Muscle of leg (tissue), 11 donors: ENCODE data around the gene RBL1. TPM values are rescaled to one million over a fixed set of nuclear protein-coding genes. Genes with fewer than 3 reads are reported as not detected.
A peak's percentile ranks its signal among the peaks of the same experiment; 100 is the strongest.

Experiments
- DNase-seq: peaks from one replicate; pipeline ENCODE4 v3.0.0; 2013
- H3K27ac ChIP-seq: one replicate; pipeline ENCODE4 v1.5.1; 2013; ENCODE audit warnings: mild to moderate bottlenecking, low read length, control low read depth
- H3K27me3 ChIP-seq: one replicate; pipeline ENCODE4 v1.6.1; 2013; ENCODE audit warnings: low read length; ENCODE audit not compliant: control insufficient read depth, insufficient read depth
- H3K36me3 ChIP-seq: one replicate; pipeline ENCODE4 v1.6.1; 2013; ENCODE audit warnings: low read length; ENCODE audit not compliant: control insufficient read depth, insufficient read depth
- H3K4me1 ChIP-seq: one replicate; pipeline ENCODE4 v1.6.1; 2013; ENCODE audit warnings: low read length; ENCODE audit not compliant: control insufficient read depth, insufficient read depth
- H3K4me3 ChIP-seq: one replicate; pipeline ENCODE4 v1.5.1; 2013; ENCODE audit warnings: low read length, control low read depth
- H3K9me3 ChIP-seq: replicated peaks from 2 replicates; pipeline ENCODE4 v1.6.1; 2013; ENCODE audit warnings: low read depth, low read length; ENCODE audit not compliant: control insufficient read depth
- WGBS: methylation state at CpG from one replicate; pipeline ENCODE4 v1.1.5; 2013; ENCODE audit warnings: missing lambda C conversion rate; ENCODE audit not compliant: insufficient coverage; 5-methylcytosine and 5-hydroxymethylcytosine counted together
- polyA plus RNA-seq, 8 donors: library from polyadenylated mRNA; unstranded; fragments of 120-200 nt; gene quantifications; one replicate each; pipeline versions ENCODE4 v1.2.1 to v1.2.3, GENCODE V29; 2013; ENCODE audit warnings: inconsistent platforms in 1 of 8, low replicate concordance in 1 of 8; ENCODE audit not compliant: insufficient read length in 8 of 8, insufficient read depth in 1 of 8
- total RNA-seq: library from RNA; stranded (reverse); fragments of 120-200 nt; gene quantifications from one replicate; pipeline ENCODE4 v1.2.4, GENCODE V29; 2013

RBL1 gene
- total and polyA plus RNA-seq, 9 donors = 4.9 to 10.8 (median 8.0) TPM

DNA sequence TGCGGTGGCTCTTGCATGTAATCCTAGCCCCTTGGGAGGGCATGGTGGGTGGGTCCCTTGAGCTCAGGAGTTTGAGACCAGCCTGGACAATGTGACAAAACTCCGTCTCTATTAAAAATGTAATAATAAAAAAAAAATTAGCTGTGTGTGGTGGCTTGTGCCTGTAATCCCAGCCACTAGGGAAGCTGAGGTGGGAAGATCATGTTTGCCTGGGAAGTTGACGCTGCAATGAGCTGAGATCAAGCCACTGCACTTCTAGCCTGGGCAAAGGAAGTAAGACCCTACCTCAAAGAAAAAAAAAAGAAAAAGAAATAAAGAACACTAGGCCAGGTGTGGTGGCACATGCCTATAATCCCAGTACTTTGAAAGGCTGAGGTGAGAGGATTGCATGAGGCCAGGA lies 139.8 kb downstream of the RBL1 start:
- no peaks in the 10 kb centered on the region for H3K36me3 ChIP-seq
- no peak overlapping the region for H3K4me3 ChIP-seq
- no peaks in the 10 kb centered on the region for H3K27me3 ChIP-seq
- WGBS = no CpG with 5 or more reads among the region's 3 CpGs
- no peaks in the 10 kb centered on the region for H3K9me3 ChIP-seq
- DNase-seq = no peak
- H3K4me1 ChIP-seq = peaks cover 9% of the 10 kb centered on the region
- no peak overlapping the region for H3K27ac ChIP-seq

DNA sequence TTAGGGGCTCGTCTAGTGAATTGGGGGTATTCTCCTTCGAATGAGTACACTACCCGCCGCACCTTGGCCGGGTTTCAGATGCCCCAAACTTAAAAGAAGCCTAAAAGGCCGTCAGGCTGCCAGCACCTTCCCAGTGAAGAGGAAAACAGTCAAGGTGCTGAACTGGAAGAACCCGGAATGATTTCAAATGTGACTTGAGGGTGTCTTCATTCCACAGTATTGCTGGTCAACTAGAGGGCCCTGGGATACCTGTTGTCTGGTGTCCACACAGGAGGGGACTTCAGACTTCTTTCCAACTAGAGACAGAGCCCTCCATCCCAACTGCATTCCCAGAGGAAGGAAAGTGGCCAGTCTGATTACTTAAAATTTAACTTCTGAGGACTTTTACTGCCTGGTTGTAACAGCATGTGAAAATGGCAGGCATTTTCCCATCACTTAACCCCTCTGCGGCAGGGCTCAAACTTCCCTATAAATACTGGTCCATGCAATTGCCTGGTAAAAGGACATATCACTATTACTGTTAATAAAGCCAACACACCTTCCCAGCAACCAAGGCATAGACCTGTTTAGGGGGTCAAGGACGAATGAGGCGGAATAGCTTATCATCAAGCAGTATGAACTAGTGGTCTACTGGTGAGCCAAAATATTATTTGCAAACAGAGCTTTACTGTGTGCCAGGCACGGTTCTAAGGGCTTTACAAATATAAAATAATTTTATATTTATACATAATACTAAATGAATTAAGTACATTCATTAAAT lies 143.6 kb downstream of the RBL1 start:
- Histone ChIP-seq H3K36me3 (no peaks in the 10 kb centered on the region), H3K4me3 (peak overlapping the region; percentile 97), H3K27ac (peak overlapping the region; percentile 68), H3K4me1 (peaks cover 18% of the 10 kb centered on the region), H3K9me3 (no peaks in the 10 kb centered on the region), H3K27me3 (no peaks in the 10 kb centered on the region)
- no peak for DNase-seq
- WGBS = 0% methylated on average over 1 of the region's 11 CpGs

DNA sequence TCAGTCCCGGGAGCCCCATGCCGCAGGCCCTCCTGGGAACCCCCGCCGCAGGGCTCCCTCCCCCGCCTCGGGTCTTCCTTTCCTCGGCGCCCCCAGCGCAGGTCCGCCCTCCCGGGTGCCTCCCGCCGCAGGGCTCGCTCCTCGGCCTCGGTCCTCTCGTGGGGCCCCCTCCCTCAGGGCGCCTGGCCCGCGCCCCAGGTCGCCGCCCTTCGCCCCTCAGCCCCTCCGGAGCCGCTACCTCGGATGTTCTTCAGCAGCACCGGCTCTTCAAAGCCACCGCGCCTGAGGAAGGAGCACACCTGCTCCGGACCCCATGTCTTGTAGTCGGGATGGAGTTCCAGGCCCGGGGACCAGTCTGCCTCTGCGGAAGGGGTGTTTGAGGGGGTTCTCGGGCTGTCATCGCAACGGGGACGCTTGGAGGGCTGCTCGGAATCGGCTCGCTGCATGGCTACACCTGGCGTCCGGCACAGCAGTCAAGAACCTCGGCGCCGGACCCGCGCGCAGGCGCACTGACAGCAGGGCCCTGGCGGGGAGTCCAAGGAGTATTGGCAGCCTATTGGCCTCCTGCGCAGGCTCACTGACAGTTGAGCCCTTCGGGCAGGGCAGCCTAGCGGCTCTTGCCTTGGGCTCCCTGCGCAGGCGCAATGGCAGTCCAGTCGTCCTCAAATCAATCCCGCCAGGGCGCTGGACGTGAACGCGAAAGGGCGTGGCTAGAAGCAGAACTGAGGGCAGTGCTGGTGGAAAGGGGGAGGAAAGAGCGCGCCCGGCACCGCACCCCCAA lies 144.4 kb downstream of the RBL1 start, which contains the start of gene SAMHD1:
Gene SAMHD1 (minus strand): TSS at position 511 of the 781 bp plus-strand sequence. CDS start 65 bp downstream, at position 446.
- peak within 1 kb of the TSS; percentile 89 for H3K27ac ChIP-seq
- under 1% methylated on average over 65 of the region's 66 CpGs for WGBS
- no peaks in the 10 kb centered on the region for H3K27me3 ChIP-seq
- H3K9me3 ChIP-seq = no peaks in the 10 kb centered on the region
- peak within 1 kb of the TSS; percentile 97 for H3K4me3 ChIP-seq
- peaks cover 18% of the 10 kb centered on the region for H3K4me1 ChIP-seq
- peak; percentile 99 for DNase-seq
- no peaks in the 10 kb centered on the region for H3K36me3 ChIP-seq

DNA sequence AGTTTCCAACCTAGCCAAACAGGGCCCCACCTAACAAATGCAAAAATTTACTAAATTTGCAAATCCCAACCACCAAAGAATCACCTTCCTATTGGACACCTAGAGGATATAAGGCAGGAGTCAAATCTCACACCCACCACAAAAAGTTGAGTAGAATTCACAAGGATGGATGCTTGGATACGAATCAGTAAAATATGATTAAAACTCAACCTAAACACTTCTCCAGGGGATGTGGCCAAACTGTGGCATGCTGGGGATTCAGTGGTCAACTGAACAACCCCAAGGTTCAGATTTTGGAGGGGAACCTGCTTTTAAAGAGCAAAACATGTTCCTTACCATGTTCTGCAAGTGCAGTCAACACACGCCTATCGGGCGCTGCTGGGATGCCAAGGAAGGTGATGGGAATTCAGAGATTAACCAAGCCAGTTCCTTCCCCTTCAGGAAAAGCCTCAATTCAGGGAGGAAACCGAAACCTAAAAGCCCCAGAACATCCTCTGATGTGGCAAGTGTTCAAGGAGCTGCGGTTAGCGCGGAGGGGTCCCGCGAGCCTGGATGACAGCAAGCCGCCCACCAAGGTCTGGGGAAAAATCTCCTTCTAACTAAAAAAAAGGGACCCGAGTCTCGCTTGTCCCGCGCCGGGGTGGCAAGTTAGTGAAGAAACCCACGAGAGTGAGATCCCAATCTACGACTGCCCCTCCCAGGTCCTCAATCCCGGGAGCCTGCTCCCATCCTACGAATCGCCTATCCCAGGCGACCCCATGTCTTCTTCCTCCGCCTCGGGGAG lies 145.2 kb downstream of the RBL1 start:
- no peaks in the 10 kb centered on the region for H3K9me3 ChIP-seq
- 0% methylated on average over 16 of the region's 24 CpGs for WGBS
- H3K36me3 ChIP-seq = peaks cover 3% of the 10 kb centered on the region
- peak overlapping the region; percentile 89 for H3K27ac ChIP-seq
- DNase-seq = peak; percentile 61
- H3K4me3 ChIP-seq = peak overlapping the region; percentile 97
- H3K4me1 ChIP-seq = peaks cover 18% of the 10 kb centered on the region
- no peaks in the 10 kb centered on the region for H3K27me3 ChIP-seq

Other genes starting within 250 kb of the RBL1 start
- 0.04 TPM for gene TLDC2, start 219.9 kb downstream of the RBL1 start, total RNA-seq
- under 1 TPM in 7 of 8 donors, not detected in 1; 0.15 to 0.45 (median 0.26) TPM for gene TLDC2, start 219.9 kb downstream of the RBL1 start, polyA plus RNA-seq
- gene SAMHD1, start 144.3 kb downstream of the RBL1 start, total RNA-seq = 22.1 TPM
- 10 to 100 TPM; 22.2 to 39.9 (median 26.9) TPM for gene SAMHD1, start 144.3 kb downstream of the RBL1 start, polyA plus RNA-seq
- gene RPN2, start 83.3 kb upstream of the RBL1 start, total RNA-seq = 135 TPM
- gene RPN2, start 83.3 kb upstream of the RBL1 start, polyA plus RNA-seq = 100 to 1,000 TPM; 147 to 247 (median 181) TPM
- gene MROH8, start 83.6 kb upstream of the RBL1 start, total RNA-seq = 4.5 TPM
- 1 to 10 TPM; 3.7 to 5.7 (median 4.7) TPM for gene MROH8, start 83.6 kb upstream of the RBL1 start, polyA plus RNA-seq
- gene GHRH, start 165.8 kb upstream of the RBL1 start, total RNA-seq = not detected
- gene GHRH, start 165.8 kb upstream of the RBL1 start, polyA plus RNA-seq = not detected
- 11.6 TPM for gene MANBAL, start 193.7 kb upstream of the RBL1 start, total RNA-seq
- gene MANBAL, start 193.7 kb upstream of the RBL1 start, polyA plus RNA-seq = 10 to 100 TPM; 33.3 to 47.7 (median 39.5) TPM